ENCODE results near the gene SLC6A2.

Gene SLC6A2

DNA sequence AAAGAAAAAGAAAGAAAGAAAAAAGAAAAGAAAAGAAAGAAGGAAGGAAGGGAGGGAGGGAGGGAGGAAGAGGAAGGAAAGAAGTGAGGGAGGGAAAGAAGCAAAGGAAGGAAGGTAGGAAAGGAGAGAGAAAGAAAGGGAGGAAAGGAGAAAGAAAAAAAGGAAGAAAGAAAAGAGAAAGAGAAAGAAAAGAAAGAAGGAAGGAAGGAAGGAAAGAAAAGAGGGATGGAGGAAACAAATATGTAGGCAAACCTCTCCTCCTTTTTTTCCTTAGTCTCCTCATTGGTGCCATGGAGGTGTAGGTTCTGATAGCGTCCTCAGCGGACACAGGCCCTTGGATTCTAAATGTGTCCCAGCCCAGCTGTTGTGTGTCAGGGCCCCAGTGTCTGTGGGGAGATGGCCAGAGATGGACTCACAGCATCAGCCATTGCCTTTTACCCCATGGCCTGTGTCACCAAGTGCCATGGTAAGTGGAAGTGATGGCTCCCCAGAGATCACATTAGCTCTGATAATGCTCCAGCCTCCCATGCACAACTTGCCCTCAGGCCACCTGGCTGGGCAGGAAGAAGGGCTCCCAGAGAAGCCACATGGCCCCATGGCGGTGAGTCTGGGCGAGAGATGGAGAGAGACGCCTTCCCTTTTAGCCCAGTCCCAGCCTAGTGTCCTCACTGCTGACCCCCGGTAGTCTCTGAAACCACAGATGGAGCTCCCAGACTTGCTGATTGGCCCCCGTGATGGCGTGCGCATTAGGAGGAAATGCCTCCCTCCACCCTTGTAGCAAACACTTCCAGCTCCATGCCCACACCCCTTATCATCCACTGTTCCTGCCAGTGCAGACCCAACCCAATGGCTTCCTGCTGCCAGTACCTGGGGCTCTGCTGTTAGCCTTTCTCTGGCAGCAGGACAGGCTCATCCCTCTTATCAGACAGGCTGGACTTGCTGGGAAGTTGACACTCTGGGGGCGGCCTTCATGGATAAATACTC lies 3.7 kb upstream of the SLC6A2 start:
- ATAC-seq = peak; percentile 69
- TF ChIP-seq BACH2 (CRISPR knock-in tag; IDR thresholded peaks at IDR 0.05; ENCODE audit: borderline replicate concordance) (0 out of 2 replicates have a peak, but pooled peaks have one; percentile 20), ZNF565 (CRISPR knock-in tag; conservative IDR thresholded peaks at IDR 0.05; ENCODE audit: low read depth) (no peak), CSDC2 (CRISPR knock-in tag; IDR thresholded peaks at IDR 0.05) (no peak), ZNF70 (CRISPR knock-in tag; IDR thresholded peaks at IDR 0.05) (peak; percentile 63; the same call in 1 of the 2 replicates), ZNF8 (CRISPR knock-in tag; IDR thresholded peaks at IDR 0.05) (0 out of 2 replicates have a peak, but pooled peaks have one; percentile 27), TCF4 (CRISPR knock-in tag; IDR thresholded peaks at IDR 0.05; ENCODE audit: borderline replicate concordance) (peak; percentile 97)
- TF ChIP-seq, protein P1, sequence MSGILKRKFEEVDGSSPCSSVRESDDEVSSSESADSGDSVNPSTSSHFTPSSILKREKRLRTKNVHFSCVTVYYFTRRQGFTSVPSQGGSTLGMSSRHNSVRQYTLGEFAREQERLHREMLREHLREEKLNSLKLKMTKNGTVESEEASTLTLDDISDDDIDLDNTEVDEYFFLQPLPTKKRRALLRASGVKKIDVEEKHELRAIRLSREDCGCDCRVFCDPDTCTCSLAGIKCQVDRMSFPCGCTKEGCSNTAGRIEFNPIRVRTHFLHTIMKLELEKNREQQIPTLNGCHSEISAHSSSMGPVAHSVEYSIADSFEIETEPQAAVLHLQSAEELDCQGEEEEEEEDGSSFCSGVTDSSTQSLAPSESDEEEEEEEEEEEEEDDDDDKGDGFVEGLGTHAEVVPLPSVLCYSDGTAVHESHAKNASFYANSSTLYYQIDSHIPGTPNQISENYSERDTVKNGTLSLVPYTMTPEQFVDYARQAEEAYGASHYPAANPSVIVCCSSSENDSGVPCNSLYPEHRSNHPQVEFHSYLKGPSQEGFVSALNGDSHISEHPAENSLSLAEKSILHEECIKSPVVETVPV (CRISPR knock-in tag; IDR thresholded peaks at IDR 0.05) = no peak; the same call in 1 of the 2 replicates
- TF ChIP-seq, protein P2, sequence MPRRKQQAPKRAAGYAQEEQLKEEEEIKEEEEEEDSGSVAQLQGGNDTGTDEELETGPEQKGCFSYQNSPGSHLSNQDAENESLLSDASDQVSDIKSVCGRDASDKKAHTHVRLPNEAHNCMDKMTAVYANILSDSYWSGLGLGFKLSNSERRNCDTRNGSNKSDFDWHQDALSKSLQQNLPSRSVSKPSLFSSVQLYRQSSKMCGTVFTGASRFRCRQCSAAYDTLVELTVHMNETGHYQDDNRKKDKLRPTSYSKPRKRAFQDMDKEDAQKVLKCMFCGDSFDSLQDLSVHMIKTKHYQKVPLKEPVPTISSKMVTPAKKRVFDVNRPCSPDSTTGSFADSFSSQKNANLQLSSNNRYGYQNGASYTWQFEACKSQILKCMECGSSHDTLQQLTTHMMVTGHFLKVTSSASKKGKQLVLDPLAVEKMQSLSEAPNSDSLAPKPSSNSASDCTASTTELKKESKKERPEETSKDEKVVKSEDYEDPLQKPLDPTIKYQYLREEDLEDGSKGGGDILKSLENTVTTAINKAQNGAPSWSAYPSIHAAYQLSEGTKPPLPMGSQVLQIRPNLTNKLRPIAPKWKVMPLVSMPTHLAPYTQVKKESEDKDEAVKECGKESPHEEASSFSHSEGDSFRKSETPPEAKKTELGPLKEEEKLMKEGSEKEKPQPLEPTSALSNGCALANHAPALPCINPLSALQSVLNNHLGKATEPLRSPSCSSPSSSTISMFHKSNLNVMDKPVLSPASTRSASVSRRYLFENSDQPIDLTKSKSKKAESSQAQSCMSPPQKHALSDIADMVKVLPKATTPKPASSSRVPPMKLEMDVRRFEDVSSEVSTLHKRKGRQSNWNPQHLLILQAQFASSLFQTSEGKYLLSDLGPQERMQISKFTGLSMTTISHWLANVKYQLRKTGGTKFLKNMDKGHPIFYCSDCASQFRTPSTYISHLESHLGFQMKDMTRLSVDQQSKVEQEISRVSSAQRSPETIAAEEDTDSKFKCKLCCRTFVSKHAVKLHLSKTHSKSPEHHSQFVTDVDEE (CRISPR knock-in tag; IDR thresholded peaks at IDR 0.05) = peak; percentile 83; the same call in 1 of the 2 replicates
- TF ChIP-seq, protein P3, sequence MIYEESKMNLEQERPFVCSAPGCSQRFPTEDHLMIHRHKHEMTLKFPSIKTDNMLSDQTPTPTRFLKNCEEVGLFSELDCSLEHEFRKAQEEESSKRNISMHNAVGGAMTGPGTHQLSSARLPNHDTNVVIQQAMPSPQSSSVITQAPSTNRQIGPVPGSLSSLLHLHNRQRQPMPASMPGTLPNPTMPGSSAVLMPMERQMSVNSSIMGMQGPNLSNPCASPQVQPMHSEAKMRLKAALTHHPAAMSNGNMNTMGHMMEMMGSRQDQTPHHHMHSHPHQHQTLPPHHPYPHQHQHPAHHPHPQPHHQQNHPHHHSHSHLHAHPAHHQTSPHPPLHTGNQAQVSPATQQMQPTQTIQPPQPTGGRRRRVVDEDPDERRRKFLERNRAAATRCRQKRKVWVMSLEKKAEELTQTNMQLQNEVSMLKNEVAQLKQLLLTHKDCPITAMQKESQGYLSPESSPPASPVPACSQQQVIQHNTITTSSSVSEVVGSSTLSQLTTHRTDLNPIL (CRISPR knock-in tag; IDR thresholded peaks at IDR 0.05; ENCODE audit: low read depth) = no peak

DNA sequence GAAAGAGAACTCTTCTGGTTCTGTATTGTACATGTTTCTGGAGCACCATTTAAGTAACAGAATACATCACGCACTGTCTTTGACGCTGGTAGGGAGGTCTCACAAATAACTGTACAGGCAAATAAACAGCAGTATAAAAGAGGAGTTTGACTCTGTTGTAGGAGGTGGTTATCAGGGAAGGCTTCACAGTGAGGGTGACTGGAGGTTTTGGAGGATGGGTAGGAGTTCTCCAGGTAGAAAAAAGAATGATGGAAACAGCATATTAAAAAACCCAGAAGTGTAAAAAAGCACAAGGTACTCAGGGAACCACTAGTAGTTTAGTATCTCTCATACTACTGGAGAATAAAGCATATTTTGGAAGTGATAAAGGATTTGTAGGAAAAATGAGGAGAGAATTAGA lies 2.7 kb upstream of the SLC6A2 start:
- TF ChIP-seq ZFP3 (CRISPR knock-in tag; IDR thresholded peaks at IDR 0.05) (peak; percentile 95), ZNF565 (CRISPR knock-in tag; conservative IDR thresholded peaks at IDR 0.05; ENCODE audit: low read depth) (no peak)
- ATAC-seq = no peak

DNA sequence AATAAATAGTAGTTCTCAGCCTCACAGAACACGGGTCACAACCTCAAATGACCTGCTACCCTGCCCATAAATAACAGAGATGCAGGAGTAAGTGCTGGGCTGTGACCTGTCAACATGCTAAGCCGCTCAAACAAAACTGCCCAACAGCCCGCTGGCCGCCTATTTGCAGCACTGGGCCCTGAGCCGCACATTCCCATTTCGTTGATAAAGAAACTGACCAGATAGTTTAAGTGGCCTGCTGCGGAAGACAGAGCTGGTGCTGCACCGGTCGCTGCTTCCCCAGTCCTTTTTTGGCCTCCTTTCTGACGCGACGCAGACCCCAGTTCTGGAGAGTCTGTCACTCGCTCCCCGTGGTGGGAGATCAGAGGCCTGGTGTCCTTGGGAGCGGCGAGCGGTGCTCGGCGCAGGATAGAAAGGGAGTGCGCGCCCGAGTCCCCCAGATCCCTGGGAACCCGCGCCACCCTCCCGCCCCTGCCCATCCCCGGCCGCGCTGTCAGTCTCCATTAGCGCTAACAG lies 349 bp upstream of the SLC6A2 start:
- peak; percentile 29 for ATAC-seq
- TF ChIP-seq, protein P3 (CRISPR knock-in tag; IDR thresholded peaks at IDR 0.05; ENCODE audit: low read depth) = no peak
- TF ChIP-seq ARNTL (CRISPR knock-in tag; IDR thresholded peaks at IDR 0.05; ENCODE audit: borderline replicate concordance, low read depth) (no peak), ZC3H10 (CRISPR knock-in tag; IDR thresholded peaks at IDR 0.05) (no peak), TCF4 (CRISPR knock-in tag; IDR thresholded peaks at IDR 0.05; ENCODE audit: borderline replicate concordance) (peak; percentile 53; the same call in 1 of the 2 replicates), ZNF70 (CRISPR knock-in tag; IDR thresholded peaks at IDR 0.05) (peak; percentile 53; the same call in 1 of the 2 replicates)

DNA sequence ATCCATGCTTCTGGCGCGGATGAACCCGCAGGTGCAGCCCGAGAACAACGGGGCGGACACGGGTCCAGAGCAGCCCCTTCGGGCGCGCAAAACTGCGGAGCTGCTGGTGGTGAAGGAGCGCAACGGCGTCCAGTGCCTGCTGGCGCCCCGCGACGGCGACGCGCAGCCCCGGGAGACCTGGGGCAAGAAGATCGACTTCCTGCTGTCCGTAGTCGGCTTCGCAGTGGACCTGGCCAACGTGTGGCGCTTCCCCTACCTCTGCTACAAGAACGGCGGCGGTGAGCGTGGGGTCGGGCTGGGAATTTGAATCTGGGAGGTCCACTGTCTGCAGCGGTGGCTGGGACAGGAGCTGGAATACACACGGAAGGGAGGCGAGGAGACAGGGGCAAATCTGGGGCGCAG lies 904 bp downstream of the SLC6A2 start:
- ATAC-seq = no peak
- TF ChIP-seq ISL1 (CRISPR knock-in tag; IDR thresholded peaks at IDR 0.05) (no peak), RARB (CRISPR knock-in tag; IDR thresholded peaks at IDR 0.05) (no peak), OSR1 (CRISPR knock-in tag; IDR thresholded peaks at IDR 0.05) (no peak), TCF4 (CRISPR knock-in tag; IDR thresholded peaks at IDR 0.05; ENCODE audit: borderline replicate concordance) (no peak), ZNF70 (CRISPR knock-in tag; IDR thresholded peaks at IDR 0.05) (no peak), ARNTL (CRISPR knock-in tag; IDR thresholded peaks at IDR 0.05; ENCODE audit: borderline replicate concordance, low read depth) (no peak), ZNF8 (CRISPR knock-in tag; IDR thresholded peaks at IDR 0.05) (no peak)
- TF ChIP-seq, protein P2 (CRISPR knock-in tag; IDR thresholded peaks at IDR 0.05) = no peak
- TF ChIP-seq, protein P3 (CRISPR knock-in tag; IDR thresholded peaks at IDR 0.05; ENCODE audit: low read depth) = no peak
- TF ChIP-seq, protein P4, sequence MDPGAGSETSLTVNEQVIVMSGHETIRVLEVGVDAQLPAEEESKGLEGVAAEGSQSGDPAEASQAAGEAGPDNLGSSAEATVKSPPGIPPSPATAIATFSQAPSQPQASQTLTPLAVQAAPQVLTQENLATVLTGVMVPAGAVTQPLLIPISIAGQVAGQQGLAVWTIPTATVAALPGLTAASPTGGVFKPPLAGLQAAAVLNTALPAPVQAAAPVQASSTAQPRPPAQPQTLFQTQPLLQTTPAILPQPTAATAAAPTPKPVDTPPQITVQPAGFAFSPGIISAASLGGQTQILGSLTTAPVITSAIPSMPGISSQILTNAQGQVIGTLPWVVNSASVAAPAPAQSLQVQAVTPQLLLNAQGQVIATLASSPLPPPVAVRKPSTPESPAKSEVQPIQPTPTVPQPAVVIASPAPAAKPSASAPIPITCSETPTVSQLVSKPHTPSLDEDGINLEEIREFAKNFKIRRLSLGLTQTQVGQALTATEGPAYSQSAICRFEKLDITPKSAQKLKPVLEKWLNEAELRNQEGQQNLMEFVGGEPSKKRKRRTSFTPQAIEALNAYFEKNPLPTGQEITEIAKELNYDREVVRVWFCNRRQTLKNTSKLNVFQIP (CRISPR knock-in tag; IDR thresholded peaks at IDR 0.05; ENCODE audit: borderline replicate concordance, low read depth) = no peak

Data from SK-N-SH treated with all-trans-retinoic acid at 6 μM for 48 hours (cell line).